HEK293 (cell line): ENCODE measurements around the gene SIRPB1.
"Not testable (repeated sequence)": the region's sequence is repeated elsewhere in the genome, so short reads cannot be mapped to it uniquely, and the experiment has no call there.

ENCODE experiments used
- CTCF ChIP-seq: fragments of 450-650 bp; formaldehyde crosslinking; IDR thresholded peaks from 2 replicates; pipeline ENCODE4 v1.5.1; 2016; ENCODE audit warnings: missing biosample characterization, missing genetic modification characterization
- KLF10 ChIP-seq: fragments of 450-650 bp; IDR thresholded peaks from 2 replicates; pipeline ENCODE4 v1.5.1; 2018; ENCODE audit warnings: missing biosample characterization, mild to moderate bottlenecking, missing genetic modification characterization
- REST ChIP-seq: fragments of 450-650 bp; formaldehyde crosslinking; IDR thresholded peaks from 2 replicates; pipeline ENCODE4 v1.5.1; 2016; ENCODE audit warnings: missing biosample characterization, missing genetic modification characterization
- SALL2 ChIP-seq: fragments of 450-650 bp; formaldehyde crosslinking; IDR thresholded peaks from 2 replicates; pipeline ENCODE4 v1.5.0; 2017; ENCODE audit warnings: missing biosample characterization, mild to moderate bottlenecking, missing genetic modification characterization, borderline replicate concordance
- TCF7L2 ChIP-seq: IDR thresholded peaks from 2 replicates; pipeline ENCODE4 v1.6.1; 2011; ENCODE audit warnings: low read depth, mild to moderate bottlenecking, inconsistent platforms, low read length, moderate library complexity, borderline replicate concordance
- ZFP41 ChIP-seq: fragments of 450-650 bp; formaldehyde crosslinking; IDR thresholded peaks from 2 replicates; pipeline ENCODE4 v1.5.1; 2016; ENCODE audit warnings: missing biosample characterization, missing genetic modification characterization, borderline replicate concordance
- ZNF133 ChIP-seq: fragments of 450-650 bp; formaldehyde crosslinking; IDR thresholded peaks from 2 replicates; pipeline ENCODE4 v1.5.1; 2016; ENCODE audit warnings: missing biosample characterization, missing genetic modification characterization
- ZNF138 ChIP-seq: fragments of 450-650 bp; formaldehyde crosslinking; IDR thresholded peaks from 2 replicates; pipeline ENCODE4 v1.5.1; 2016; ENCODE audit warnings: missing biosample characterization, missing genetic modification characterization, borderline replicate concordance
- ZNF155 ChIP-seq: fragments of 450-650 bp; formaldehyde crosslinking; IDR thresholded peaks from 2 replicates; pipeline ENCODE4 v1.5.1; 2016; ENCODE audit warnings: missing biosample characterization, missing genetic modification characterization
- ZNF544 ChIP-seq: fragments of 450-650 bp; formaldehyde crosslinking; IDR thresholded peaks from 2 replicates; pipeline ENCODE4 v1.5.0; 2017; ENCODE audit warnings: missing biosample characterization, missing genetic modification characterization
- ZNF549 ChIP-seq: fragments of 450-650 bp; IDR thresholded peaks from 2 replicates; pipeline ENCODE4 v1.5.1; 2018; ENCODE audit warnings: missing biosample characterization, missing genetic modification characterization, mild to moderate bottlenecking, inconsistent platforms, moderate library complexity

- not testable (repeated sequence) for TF ChIP-seq SALL2 (tag by site-specific recombination); CTCF (tag by site-specific recombination); ZNF138 (tag by site-specific recombination); ZNF155 (tag by site-specific recombination); ZNF133 (tag by site-specific recombination); TCF7L2; REST; ZNF549 (tag by site-specific recombination); ZNF544 (tag by site-specific recombination); KLF10; ZFP41
Measured at GRCh38 chr20:1610404-1610803, 9.4 kb downstream of the SIRPB1 start.
